ENCODE data around the gene MYMK. TPM values are rescaled to one million over a fixed set of nuclear protein-coding genes. Genes with fewer than 3 reads are reported as not detected.

MYMK gene
- total and polyA plus RNA-seq, 12 donors, result not detected

DNA sequence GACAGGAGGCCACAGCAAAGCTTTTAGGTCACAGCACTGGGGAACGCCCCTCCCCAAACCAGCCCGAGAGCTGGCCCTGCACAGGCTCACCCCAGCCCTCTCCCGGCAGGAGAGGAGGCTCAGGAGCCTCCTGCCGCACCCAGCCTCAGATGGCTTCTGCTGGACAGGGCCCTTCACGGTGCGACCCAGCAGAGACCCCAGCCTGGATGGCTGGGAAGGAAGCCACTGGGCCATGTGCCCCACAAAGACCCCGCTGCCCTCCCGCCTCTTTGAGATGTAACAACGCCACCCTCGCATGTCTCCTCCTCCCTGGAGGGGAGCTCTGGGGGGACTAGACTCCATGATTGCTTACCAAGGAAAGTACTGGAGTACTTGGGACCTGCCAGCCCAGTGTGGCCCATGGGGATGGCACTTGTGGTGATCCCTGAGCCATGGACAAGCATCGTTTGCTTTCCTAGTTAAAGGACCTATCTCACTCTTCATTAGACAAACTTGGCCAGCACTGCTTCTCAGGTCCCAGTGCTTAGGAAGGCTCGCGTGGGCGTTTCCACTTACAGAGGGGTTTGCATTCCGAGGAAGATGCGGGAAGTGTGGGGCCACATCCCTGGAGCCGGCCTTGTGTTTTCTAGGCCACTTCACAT lies 9.0 kb downstream of the MYMK start:
- intact Hi-C loops (cut with DNase I), result no loop called here
- Histone ChIP-seq H3K9me3 (no peaks in the 10 kb centered on the region), H3K27me3 (peaks cover 0 to 16% (median 0%) of the 10 kb centered on the region in 7 donors), H3K27ac (no peak overlapping the region), H3K4me1 (peaks cover 5 to 23% (median 15%) of the 10 kb centered on the region in 9 donors), H3K4me3 (no peak overlapping the region), H3K36me3 (no peaks in the 10 kb centered on the region)
- no peak for ATAC-seq
- WGBS, 2 donors, result 88 to 90% methylated on average over 17 of the region's 17 CpGs
- peak in 1 of 2 donors; percentile 6 for DNase-seq
- TF ChIP-seq, protein P1, sequence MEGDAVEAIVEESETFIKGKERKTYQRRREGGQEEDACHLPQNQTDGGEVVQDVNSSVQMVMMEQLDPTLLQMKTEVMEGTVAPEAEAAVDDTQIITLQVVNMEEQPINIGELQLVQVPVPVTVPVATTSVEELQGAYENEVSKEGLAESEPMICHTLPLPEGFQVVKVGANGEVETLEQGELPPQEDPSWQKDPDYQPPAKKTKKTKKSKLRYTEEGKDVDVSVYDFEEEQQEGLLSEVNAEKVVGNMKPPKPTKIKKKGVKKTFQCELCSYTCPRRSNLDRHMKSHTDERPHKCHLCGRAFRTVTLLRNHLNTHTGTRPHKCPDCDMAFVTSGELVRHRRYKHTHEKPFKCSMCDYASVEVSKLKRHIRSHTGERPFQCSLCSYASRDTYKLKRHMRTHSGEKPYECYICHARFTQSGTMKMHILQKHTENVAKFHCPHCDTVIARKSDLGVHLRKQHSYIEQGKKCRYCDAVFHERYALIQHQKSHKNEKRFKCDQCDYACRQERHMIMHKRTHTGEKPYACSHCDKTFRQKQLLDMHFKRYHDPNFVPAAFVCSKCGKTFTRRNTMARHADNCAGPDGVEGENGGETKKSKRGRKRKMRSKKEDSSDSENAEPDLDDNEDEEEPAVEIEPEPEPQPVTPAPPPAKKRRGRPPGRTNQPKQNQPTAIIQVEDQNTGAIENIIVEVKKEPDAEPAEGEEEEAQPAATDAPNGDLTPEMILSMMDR (IDR thresholded peaks at IDR 0.05), result no peak

DNA sequence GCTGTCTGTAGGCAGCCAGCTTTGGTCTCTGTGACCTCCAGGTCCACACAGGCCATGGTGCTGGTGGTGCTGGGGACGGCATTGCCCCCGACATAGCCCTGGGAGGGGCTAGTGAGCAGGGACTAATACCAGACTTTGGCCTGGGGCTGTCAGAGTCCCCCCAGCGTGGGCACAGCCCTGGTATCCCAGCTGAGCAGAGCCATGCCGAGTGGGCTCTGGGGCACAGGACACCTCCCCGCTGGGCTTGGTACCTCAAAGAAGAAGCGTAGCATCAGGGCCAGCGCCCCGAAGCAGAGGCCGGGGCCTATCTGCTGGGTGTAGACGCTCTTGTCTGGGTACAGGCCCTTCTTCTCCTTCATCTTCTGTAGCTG lies 9.5 kb downstream of the MYMK start:
- Histone ChIP-seq H3K4me1 (peaks cover 5 to 23% (median 15%) of the 10 kb centered on the region in 9 donors), H3K27me3 (peaks cover 0 to 16% (median 0%) of the 10 kb centered on the region in 7 donors), H3K27ac (no peak overlapping the region), H3K4me3 (no peak overlapping the region), H3K36me3 (no peaks in the 10 kb centered on the region), H3K9me3 (no peaks in the 10 kb centered on the region)
- intact Hi-C loops (cut with DNase I), result no loop called here
- ATAC-seq, result no peak
- WGBS, 2 donors, result 97 to 98% methylated on average over 10 of the region's 10 CpGs
- no peak for DNase-seq
- TF ChIP-seq, protein P1 (IDR thresholded peaks at IDR 0.05), result no peak

DNA sequence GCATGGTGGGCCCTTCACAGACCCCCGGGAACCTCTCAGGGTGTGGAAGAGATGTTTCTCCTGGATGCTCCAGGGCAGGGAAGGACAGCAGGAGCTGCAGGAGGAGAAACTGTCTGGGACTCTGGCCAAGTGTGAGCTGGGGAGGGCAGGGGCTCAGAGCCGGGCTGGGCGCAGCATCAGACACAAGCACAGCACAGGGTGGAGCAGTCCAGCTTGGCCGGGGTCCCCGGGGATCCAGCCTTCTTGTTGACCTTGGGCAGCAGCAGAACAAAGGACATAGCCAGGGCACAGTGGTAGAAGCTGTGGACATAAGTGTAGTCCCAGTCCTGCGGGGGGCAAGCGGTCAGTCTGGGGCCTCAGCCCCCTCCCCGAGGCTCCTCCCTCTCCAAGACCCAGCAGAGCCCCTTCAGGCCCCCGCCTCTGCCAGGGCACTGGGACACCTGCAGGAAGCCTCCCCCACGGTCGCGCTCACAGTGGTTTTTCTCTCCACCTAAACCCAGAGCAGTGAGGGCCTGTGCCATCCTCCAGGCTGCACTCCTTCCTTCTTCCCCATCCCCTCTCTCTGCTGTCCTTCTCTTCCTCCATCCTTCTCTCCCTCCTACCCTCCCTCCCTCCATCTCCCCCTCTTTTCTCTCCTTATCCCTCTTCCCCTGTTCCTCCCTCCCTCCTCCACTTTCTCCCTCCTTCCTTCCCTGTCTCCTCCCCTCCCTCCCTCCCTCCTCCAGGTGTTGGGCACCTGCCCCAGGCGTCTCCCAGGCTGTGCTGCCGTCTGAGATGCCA lies 10.1 kb downstream of the MYMK start:
- WGBS, 2 donors, result 40 to 47% methylated on average over 14 of the region's 14 CpGs
- no peaks in the 10 kb centered on the region for H3K36me3 ChIP-seq

More for the DNA sequence above, 10.1 kb downstream of the MYMK start:
- ATAC-seq (peak; percentile 14 to 72 (median 62)), DNase-seq (peak; percentile 54 to 82)
- no peaks in the 10 kb centered on the region for H3K9me3 ChIP-seq
- TF ChIP-seq, protein P1 (IDR thresholded peaks at IDR 0.05), result no peak
- intact Hi-C loops (cut with DNase I), result no loop called here
- no peak overlapping the region for H3K4me3 ChIP-seq
- peaks cover 0 to 16% (median 0%) of the 10 kb centered on the region in 7 donors for H3K27me3 ChIP-seq
- H3K4me1 ChIP-seq, result peaks cover 7 to 27% (median 18%) of the 10 kb centered on the region in 9 donors
- peak overlapping the region in 1 of 10 donors; percentile 22 for H3K27ac ChIP-seq

All from heart right ventricle (tissue), 16 donors.